Lung (tissue), 12 donors: ENCODE results near the gene RAPGEF2. TPM values are rescaled to one million over a fixed set of nuclear protein-coding genes. Genes with fewer than 3 reads are reported as not detected.
"Not testable (repeated sequence)": the region's sequence is repeated elsewhere in the genome, so short reads cannot be mapped to it uniquely, and the experiment has no call there.

Experiments used
- ATAC-seq: fragments of 200-7000 bp; cut with Tn5 transposase; one replicate; pipeline ENCODE4 v1.9.1; 2020; ENCODE audit warnings: moderate number of reproducible peaks; ENCODE audit not compliant: insufficient read depth, low FRiP score
- DNase-seq, 3 donors: peaks; one replicate each; pipeline ENCODE4 v3.0.0-alpha.2; 2013 to 2017
- H3K27ac ChIP-seq, 2 donors: one replicate each; pipeline ENCODE4 v1.5.1; 2013; ENCODE audit warnings: mild to moderate bottlenecking in 2 of 2, moderate library complexity in 2 of 2, control low read depth in 1 of 2, inconsistent platforms in 1 of 2, low read depth in 1 of 2, low read length in 1 of 2
- H3K27me3 ChIP-seq, 3 donors: one replicate each; pipeline ENCODE4 v1.5.1; 2013; ENCODE audit warnings: low read length in 2 of 3; ENCODE audit not compliant: control insufficient read depth in 3 of 3, insufficient read depth in 3 of 3
- H3K36me3 ChIP-seq, 4 donors: one replicate each; pipeline ENCODE4 v1.5.1; 2013; ENCODE audit warnings: low read length in 4 of 4, mild to moderate bottlenecking in 1 of 4, moderate library complexity in 1 of 4; ENCODE audit not compliant: control insufficient read depth in 4 of 4, insufficient read depth in 4 of 4
- H3K4me1 ChIP-seq, 5 donors: one replicate each; pipeline ENCODE4 v1.5.1; 2013; ENCODE audit warnings: low read length in 5 of 5, mild to moderate bottlenecking in 2 of 5, moderate library complexity in 1 of 5; ENCODE audit not compliant: control insufficient read depth in 5 of 5, insufficient read depth in 5 of 5
- H3K4me3 ChIP-seq: one replicate; pipeline ENCODE4 v1.5.1; 2013; ENCODE audit warnings: mild to moderate bottlenecking, control low read depth, moderate library complexity
- H3K9ac ChIP-seq, 2 donors: one replicate each; pipeline ENCODE4 v1.5.1; 2013; ENCODE audit warnings: low read length in 2 of 2, control low read depth in 1 of 2; ENCODE audit not compliant: insufficient read depth in 1 of 2
- H3K9me3 ChIP-seq, 4 donors: one replicate each; pipeline ENCODE4 v1.5.1; 2013; ENCODE audit warnings: low read length in 3 of 4, mild to moderate bottlenecking in 1 of 4, moderate library complexity in 1 of 4; ENCODE audit not compliant: control insufficient read depth in 4 of 4, insufficient read depth in 3 of 4
- WGBS, 2 donors: extraction: QIAGEN DNeasy Blood & Tissue Kit; methylation state at CpG; one replicate each; pipeline ENCODE4 v1.1.7; 2013; 5-methylcytosine and 5-hydroxymethylcytosine counted together
- polyA plus RNA-seq, 2 donors: library from polyadenylated mRNA; stranded (reverse); fragments of 200-250 nt; gene quantifications; one replicate each; pipeline ENCODE4 v1.2.1, GENCODE V29; 2013
- total RNA-seq, 2 donors: library from RNA; depleted of rRNA in 1 of 2; stranded (reverse); fragments of >200 nt in 1 of 2; gene quantifications; one replicate each; pipeline ENCODE4 v1.2.1, GENCODE V29; 2014 to 2021
- TF ChIP-seq, protein P1 (sequence below): IDR thresholded peaks from 2 replicates; pipeline ENCODE4 v1.5.1; 2012; ENCODE audit warnings: mild to moderate bottlenecking; ENCODE audit errors: control extremely low read depth, extremely low read depth
- donor health status: control.
- donor health status: control.
- donor health status: Bipolar disorder and iron deficiency.
- donor health status: healthy.
- donor health status: DM: yes; HTN: yes; CAD: no.

The RAPGEF2 gene
- total and polyA plus RNA-seq, 4 donors: 8.6 to 88.7 (median 32.2) TPM

DNA sequence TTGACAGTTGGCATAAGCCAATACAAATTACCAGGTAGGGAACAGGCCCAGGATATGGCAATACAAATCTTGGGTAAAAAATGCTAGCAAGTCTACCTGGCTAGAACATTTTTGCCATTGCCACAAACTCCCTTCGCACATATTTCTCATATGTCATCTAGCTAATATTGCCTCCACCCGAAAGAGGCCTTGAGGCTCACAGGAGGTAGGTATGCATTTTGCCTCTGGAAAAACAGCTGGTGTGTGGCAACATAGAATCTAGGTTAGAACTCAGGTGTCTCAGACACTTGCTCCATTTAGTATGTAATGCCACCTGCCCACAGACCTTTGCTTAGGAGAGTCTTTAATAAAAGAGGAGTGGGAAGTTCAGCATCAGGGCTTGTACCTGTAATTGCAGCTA is 16.3 kb upstream of the RAPGEF2 start:
- Histone ChIP-seq H3K27ac (no peak overlapping the region), H3K27me3 (no peaks in the 10 kb centered on the region), H3K36me3 (no peaks in the 10 kb centered on the region), H3K9ac (no peak overlapping the region), H3K9me3 (no peaks in the 10 kb centered on the region), H3K4me3 (no peak overlapping the region), H3K4me1 (peaks cover 0 to 2% (median 0%) of the 10 kb centered on the region in 5 donors)
- ATAC-seq (no peak), DNase-seq (no peak)
- TF ChIP-seq, protein P1, sequence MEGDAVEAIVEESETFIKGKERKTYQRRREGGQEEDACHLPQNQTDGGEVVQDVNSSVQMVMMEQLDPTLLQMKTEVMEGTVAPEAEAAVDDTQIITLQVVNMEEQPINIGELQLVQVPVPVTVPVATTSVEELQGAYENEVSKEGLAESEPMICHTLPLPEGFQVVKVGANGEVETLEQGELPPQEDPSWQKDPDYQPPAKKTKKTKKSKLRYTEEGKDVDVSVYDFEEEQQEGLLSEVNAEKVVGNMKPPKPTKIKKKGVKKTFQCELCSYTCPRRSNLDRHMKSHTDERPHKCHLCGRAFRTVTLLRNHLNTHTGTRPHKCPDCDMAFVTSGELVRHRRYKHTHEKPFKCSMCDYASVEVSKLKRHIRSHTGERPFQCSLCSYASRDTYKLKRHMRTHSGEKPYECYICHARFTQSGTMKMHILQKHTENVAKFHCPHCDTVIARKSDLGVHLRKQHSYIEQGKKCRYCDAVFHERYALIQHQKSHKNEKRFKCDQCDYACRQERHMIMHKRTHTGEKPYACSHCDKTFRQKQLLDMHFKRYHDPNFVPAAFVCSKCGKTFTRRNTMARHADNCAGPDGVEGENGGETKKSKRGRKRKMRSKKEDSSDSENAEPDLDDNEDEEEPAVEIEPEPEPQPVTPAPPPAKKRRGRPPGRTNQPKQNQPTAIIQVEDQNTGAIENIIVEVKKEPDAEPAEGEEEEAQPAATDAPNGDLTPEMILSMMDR: no peak
- WGBS, 2 donors: 96 to 98% methylated on average over 2 of the region's 2 CpGs

DNA sequence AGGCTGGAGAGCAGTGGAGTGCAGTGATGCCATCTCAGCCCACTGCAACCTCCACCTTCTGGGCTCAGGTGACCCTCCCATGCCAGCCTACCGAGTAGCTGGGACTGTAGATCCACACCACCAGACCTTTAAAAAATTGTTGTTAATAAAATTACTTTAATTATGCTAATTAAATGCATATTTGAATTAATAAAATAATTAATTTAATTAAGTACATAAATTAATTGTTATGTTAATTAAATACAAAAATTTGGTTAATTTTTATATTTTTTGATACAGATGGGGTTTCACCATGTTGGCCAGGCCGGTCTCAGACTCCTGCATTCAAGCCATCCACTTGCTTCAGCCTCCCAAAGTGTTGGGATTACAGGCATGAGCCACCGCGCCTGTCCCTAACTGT is 12.6 kb upstream of the RAPGEF2 start:
- no peaks in the 10 kb centered on the region for H3K36me3 ChIP-seq
- H3K9me3 ChIP-seq: no peaks in the 10 kb centered on the region
- H3K4me1 ChIP-seq: peaks cover 0 to 2% (median 0%) of the 10 kb centered on the region in 5 donors
- no peak for DNase-seq
- H3K27ac ChIP-seq: no peak overlapping the region
- 94 to 95% methylated on average over 4 of the region's 4 CpGs for WGBS, 2 donors
- ATAC-seq: no peak
- TF ChIP-seq, protein P1: no peak
- no peaks in the 10 kb centered on the region for H3K27me3 ChIP-seq
- no peak overlapping the region for H3K4me3 ChIP-seq
- no peak overlapping the region for H3K9ac ChIP-seq

DNA sequence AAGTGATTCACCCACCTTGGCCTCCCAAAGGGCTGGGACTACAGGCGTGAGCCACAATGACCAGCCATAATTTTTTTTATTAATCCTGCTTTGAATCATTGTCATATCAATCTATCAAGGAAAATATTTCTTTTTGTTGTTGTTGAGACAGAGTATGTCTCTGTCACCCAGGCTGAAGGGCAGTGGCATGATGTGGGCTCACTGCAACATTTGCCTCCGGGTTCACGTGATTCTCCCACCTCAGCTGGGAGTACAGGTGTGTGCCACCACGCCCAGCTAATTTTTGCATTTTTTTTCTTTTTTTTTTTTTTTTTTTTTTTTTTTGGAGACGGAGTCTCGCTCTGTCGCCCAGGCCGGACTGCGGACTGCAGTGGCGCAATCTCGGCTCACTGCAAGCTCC is 8.7 kb upstream of the RAPGEF2 start:
- not testable (repeated sequence) for H3K4me3 ChIP-seq, H3K27me3 ChIP-seq, DNase-seq, ATAC-seq, H3K4me1 ChIP-seq, H3K9ac ChIP-seq, H3K36me3 ChIP-seq, H3K27ac ChIP-seq, H3K9me3 ChIP-seq
- WGBS, 2 donors: 94 to 96% methylated on average over 4 of the region's 11 CpGs

DNA sequence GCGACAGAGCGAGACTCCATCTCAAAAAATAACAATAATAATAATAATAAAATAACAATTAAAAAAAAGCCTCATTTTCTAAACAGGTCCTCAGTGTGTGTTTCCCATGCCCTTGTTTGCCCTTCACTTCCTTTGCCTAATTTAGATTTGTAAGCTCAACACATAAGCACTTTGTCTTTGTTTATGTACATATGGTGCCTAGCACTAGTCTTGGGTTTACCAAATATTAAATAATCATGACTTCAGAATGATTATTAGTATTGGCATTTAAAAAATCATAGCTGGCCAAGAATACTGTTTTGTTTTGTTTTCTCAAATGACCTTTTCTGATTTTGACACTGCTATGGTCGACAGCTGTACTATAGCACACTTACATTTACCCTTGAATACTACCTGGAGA is 6.4 kb upstream of the RAPGEF2 start:
- Histone ChIP-seq H3K9me3 (no peaks in the 10 kb centered on the region), H3K4me1 (peaks cover 0 to 6% (median 0%) of the 10 kb centered on the region in 5 donors), H3K27ac (no peak overlapping the region), H3K4me3 (no peak overlapping the region), H3K9ac (no peak overlapping the region), H3K27me3 (no peaks in the 10 kb centered on the region), H3K36me3 (no peaks in the 10 kb centered on the region)
- TF ChIP-seq, protein P1: no peak
- no peak for ATAC-seq
- no peak for DNase-seq
- WGBS, 2 donors: 84 to 90% methylated on average over 3 of the region's 3 CpGs
